C4-2B (cell line): Measurements from ENCODE around the gene GSPT1.

Experiments used
- CTCF ChIP-seq: fragments of 450-650 bp; conservative IDR thresholded peaks from 2 replicates; pipeline ENCODE4 v1.5.1; 2017; ENCODE audit warnings: mild to moderate bottlenecking
- ZFX ChIP-seq: fragments of 450-650 bp; IDR thresholded peaks from 2 replicates; pipeline ENCODE4 v1.6.1; 2017

- TF ChIP-seq CTCF (no peak), ZFX (no peak)
These were observed 71.9 kb downstream of the GSPT1 start for GRCh38 chr16:11843861-11844260.
